ENCODE results near the gene ALDH1L2. TPM values are rescaled to one million over a fixed set of nuclear protein-coding genes. Genes with fewer than 3 reads are reported as not detected.

Gene ALDH1L2
- total RNA-seq = under 1 TPM; 0.29 to 0.81 (median 0.35) TPM

DNA sequence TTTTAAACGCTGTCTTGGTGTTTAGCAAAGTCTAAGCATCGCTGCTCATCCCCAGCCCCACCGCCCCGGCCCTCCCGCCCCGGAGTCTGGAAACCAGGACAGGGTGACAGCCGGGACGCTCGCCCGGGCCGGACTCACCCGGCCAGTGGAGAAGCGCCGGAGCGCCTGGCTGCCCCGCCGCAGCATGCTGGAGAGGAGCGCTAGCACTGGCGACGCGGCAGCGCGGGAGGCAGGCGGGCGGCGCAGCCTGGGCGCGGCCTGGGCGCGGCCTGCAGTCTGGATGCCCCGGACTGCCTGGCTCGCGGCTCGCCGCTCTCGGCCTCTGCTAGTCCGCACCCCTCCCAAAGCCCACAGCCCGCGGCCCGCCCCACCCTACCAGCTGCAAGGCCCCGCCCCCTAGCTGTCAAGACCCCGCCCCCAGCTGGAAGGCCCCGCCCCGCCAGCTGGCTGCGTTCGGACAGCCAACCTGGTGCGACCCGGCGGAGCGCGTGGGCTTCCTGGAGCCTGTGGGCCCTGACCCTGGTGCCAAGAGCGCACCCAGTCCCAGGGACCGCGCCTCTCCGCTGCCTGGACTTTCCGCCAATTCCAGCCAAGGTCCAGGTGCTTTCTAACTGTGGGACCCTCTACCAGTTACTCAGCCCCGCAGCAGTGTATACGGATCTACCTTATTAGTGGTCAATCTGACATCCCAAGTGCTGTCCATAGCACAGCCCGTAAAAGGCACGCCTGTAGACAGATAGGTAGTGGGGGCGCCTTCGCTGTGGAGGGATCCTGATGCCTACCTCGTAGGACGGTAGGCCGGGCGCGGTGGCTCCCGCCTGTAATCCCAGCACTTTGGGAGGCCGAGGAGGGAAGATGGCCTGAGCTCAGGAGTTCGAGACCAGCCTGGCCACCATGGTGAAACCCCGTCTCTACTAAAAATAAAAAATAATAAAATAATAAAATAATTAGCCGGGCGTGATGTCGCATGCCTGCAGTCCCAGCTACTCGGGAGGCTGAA lies at the start of gene ALDH1L2:
TSS of gene ALDH1L2 (minus strand) at position 208 of the 1,000 bp plus-strand sequence. CDS start at position 186, 22 bp downstream.
- ATAC-seq = peak; percentile 93 to 95
- peak within 1 kb of the TSS; percentile 74 for H3K4me3 Mint-ChIP-seq

DNA sequence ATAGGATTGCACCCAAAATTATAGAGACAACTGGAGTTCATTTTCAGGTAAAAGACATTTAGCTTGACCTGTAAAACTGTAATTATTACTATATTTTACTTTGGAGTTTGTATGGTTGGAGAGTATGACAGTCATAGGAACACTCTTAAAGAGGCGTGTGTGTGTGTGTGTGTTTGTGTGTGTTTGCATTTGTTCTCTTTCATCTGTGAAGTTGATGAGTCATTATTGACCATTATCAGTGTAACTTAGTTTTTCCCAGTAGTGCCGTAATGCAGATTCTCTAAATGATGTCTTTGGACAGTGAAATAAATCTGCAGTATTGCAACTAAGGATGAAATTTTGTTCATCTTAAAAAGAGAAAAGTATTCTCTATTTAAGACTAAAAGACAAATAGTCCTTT lies 36.3 kb upstream of the ALDH1L2 start:
- no peak for ATAC-seq
- H3K9me3 Mint-ChIP-seq = no peaks in the 10 kb centered on the region
- no peak for DNase-seq
- H3K4me3 Mint-ChIP-seq = no peak overlapping the region
- peaks cover 35% of the 10 kb centered on the region for H3K36me3 Mint-ChIP-seq (ENCODE audit: insufficient read depth)
- no peaks in the 10 kb centered on the region for H3K27me3 Mint-ChIP-seq (ENCODE audit: low read depth)
- peaks cover 2% of the 10 kb centered on the region for H3K4me1 Mint-ChIP-seq (ENCODE audit: low read depth)

More for the DNA sequence above, at the start of gene ALDH1L2:
- peaks cover 7% of the 10 kb centered on the region for H3K4me1 Mint-ChIP-seq (ENCODE audit: low read depth)
- H3K36me3 Mint-ChIP-seq (ENCODE audit: insufficient read depth) = no peaks in the 10 kb centered on the region
- peaks cover 5% of the 10 kb centered on the region for H3K9me3 Mint-ChIP-seq
- peaks cover 28% of the 10 kb centered on the region for H3K27me3 Mint-ChIP-seq (ENCODE audit: low read depth)
- DNase-seq = peak; percentile 27

DNA sequence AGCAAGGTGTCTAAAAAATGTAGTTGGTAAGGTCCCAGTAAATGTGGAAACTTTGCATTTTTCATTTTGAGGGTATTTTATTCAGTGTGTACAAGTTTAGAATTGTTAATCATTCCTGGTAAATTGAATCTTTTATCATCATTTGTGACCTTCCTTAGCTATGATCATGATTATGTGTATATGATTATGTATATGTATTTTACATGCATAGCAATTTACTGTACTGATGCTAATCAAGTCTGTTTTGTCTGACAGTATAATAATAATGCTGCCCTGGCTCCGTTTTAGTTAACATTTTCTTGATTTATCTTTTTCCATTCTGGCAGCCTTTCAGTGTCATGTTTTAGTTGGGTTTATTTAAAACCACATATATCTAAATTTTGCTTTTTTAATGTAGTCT lies 32.7 kb upstream of the ALDH1L2 start:
- H3K4me1 Mint-ChIP-seq (ENCODE audit: low read depth) = peaks cover 12% of the 10 kb centered on the region
- DNase-seq = no peak

DNA sequence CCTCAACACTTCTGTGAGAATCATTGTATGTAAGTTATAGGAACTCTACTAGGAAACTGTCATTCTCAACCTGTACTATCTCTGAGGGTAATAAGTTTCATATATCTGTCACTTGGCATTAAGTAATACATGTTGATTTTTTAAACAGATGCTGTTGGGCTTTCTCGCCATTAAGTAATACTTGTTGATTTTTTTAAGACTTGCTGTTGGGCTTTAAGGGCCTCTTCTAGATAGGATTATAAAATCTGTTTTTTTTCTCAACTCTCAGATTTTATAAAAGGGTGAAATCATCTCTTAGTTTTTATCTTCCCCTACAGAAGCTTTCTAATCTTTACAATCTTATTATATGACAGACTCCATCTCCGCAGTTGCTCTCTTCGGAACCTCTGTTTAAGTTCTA lies 28.8 kb upstream of the ALDH1L2 start:
- Mint-ChIP-seq H3K4me1 (ENCODE audit: low read depth) (peaks cover 35% of the 10 kb centered on the region), H3K36me3 (ENCODE audit: insufficient read depth) (peaks cover 28% of the 10 kb centered on the region), H3K27me3 (ENCODE audit: low read depth) (no peaks in the 10 kb centered on the region), H3K9me3 (no peaks in the 10 kb centered on the region), H3K4me3 (no peak overlapping the region)
- DNase-seq (no peak), ATAC-seq (no peak)

More for the DNA sequence above, 32.7 kb upstream of the ALDH1L2 start:
- Mint-ChIP-seq H3K9me3 (no peaks in the 10 kb centered on the region), H3K36me3 (ENCODE audit: insufficient read depth) (peaks cover 44% of the 10 kb centered on the region), H3K4me3 (no peak overlapping the region), H3K27me3 (ENCODE audit: low read depth) (no peaks in the 10 kb centered on the region)
- no peak for ATAC-seq

- Mint-ChIP-seq H3K4me3 (no peak overlapping the region), H3K36me3 (ENCODE audit: insufficient read depth) (peaks cover 19% of the 10 kb centered on the region), H3K4me1 (ENCODE audit: low read depth) (peaks cover 36% of the 10 kb centered on the region), H3K27me3 (ENCODE audit: low read depth) (peaks cover 8% of the 10 kb centered on the region), H3K9me3 (no peaks in the 10 kb centered on the region)
- ATAC-seq (no peak), DNase-seq (no peak)
Measured at GRCh38 chr12:105110851-105111250, 26.6 kb upstream of the ALDH1L2 start.

GRCh38 chr12:105109465-105110212 lies 25.4 kb upstream of the ALDH1L2 start:
- DNase-seq (no peak), ATAC-seq (no peak)
- H3K4me3 Mint-ChIP-seq = peak overlapping the region; percentile 94
- H3K4me1 Mint-ChIP-seq (ENCODE audit: low read depth) = peaks cover 36% of the 10 kb centered on the region
- no peaks in the 10 kb centered on the region for H3K9me3 Mint-ChIP-seq
- H3K36me3 Mint-ChIP-seq (ENCODE audit: insufficient read depth) = peaks cover 13% of the 10 kb centered on the region
- H3K27me3 Mint-ChIP-seq (ENCODE audit: low read depth) = peaks cover 10% of the 10 kb centered on the region

DNA sequence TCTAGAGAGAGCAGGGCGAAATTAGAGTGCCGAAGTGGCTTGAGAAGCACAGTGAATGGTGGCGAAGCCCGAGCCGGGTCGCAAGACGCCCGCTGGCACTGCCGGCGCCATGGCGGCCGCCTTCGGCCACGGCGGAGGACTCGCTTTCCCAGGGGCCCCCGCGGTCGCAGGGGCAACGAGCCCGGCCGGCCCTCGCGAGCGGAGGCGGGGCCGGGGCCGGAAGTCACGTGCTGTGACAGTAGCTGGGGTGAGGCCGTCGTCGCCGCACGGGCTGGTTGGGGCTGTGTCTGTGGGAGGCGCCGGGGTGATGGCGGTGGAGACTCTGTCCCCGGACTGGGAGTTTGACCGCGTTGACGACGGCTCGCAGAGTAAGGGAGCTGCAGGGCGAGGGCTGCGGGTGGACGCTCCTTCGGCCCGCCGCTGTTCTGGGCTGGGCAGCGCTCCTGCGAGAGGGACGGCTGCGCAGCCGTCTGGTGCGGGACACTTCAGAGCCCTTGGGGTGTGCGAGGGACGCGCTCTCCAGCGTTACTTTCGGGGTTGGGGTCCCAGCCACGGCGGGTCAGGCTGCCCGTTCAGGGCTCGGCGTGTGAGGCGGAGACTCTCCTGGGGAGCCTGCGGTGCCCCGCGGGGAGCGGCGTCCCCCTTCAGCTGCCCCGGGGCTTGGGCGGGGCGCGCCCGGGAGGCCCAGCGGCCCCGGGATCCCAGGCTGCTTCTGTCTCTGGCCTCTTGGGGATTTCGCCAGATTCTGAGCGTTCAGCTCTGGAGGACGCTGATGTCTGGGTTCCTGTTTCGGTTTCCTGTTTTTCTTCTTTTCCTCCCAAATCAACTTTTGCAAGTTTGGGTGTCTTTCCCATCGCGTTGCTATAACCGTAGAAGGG lies 23.5 kb upstream of the ALDH1L2 start, which contains the start of gene WASHC4:
TSS of gene WASHC4 (plus strand) at position 238 of the 878 bp plus-strand sequence. CDS start at position 308, 70 bp downstream.
- ATAC-seq = peak; percentile 98
- Mint-ChIP-seq H3K9me3 (no peaks in the 10 kb centered on the region), H3K4me1 (ENCODE audit: low read depth) (peaks cover 28% of the 10 kb centered on the region), H3K36me3 (ENCODE audit: insufficient read depth) (peaks cover 6% of the 10 kb centered on the region), H3K4me3 (peak within 1 kb of the TSS; percentile 94), H3K27me3 (ENCODE audit: low read depth) (peaks cover 18% of the 10 kb centered on the region)
- DNase-seq = peak; percentile 87

GRCh38 chr12:105107171-105107493 lies 22.9 kb upstream of the ALDH1L2 start:
- Mint-ChIP-seq H3K9me3 (no peaks in the 10 kb centered on the region), H3K36me3 (ENCODE audit: insufficient read depth) (peaks cover 4% of the 10 kb centered on the region)
- no peak for DNase-seq

DNA sequence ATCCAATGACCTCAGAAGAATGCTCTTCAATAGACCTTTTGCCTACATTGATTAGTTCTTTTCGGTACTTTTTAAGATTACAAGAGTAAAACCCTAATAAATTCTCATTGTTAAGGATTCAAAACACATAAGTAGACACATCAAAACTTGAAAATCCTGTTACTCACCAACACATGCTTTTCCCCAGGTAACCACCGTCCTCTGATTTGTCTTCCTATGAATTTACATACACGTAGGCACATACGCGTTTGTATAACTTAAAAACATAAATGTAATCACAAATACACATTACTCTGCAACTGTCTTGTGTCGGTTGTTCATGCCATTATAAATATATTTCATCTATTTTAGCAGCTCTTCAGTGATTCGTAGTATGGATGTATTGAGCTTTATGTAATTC lies 22.4 kb upstream of the ALDH1L2 start:
- Mint-ChIP-seq H3K4me3 (peak overlapping the region; percentile 94), H3K36me3 (ENCODE audit: insufficient read depth) (no peaks in the 10 kb centered on the region), H3K27me3 (ENCODE audit: low read depth) (peaks cover 23% of the 10 kb centered on the region), H3K9me3 (no peaks in the 10 kb centered on the region), H3K4me1 (ENCODE audit: low read depth) (peaks cover 25% of the 10 kb centered on the region)
- ATAC-seq (no peak), DNase-seq (no peak)

More at GRCh38 chr12:105107171-105107493, 22.9 kb upstream of the ALDH1L2 start:
- H3K27me3 Mint-ChIP-seq (ENCODE audit: low read depth) = peaks cover 21% of the 10 kb centered on the region
- peak; percentile 5 to 13 for ATAC-seq
- H3K4me1 Mint-ChIP-seq (ENCODE audit: low read depth) = peaks cover 28% of the 10 kb centered on the region
- peak overlapping the region; percentile 94 for H3K4me3 Mint-ChIP-seq

GRCh38 chr12:105104762-105105161 lies 20.5 kb upstream of the ALDH1L2 start:
- ATAC-seq (no peak), DNase-seq (no peak)
- Mint-ChIP-seq H3K4me3 (no peak overlapping the region), H3K36me3 (ENCODE audit: insufficient read depth) (no peaks in the 10 kb centered on the region), H3K27me3 (ENCODE audit: low read depth) (peaks cover 27% of the 10 kb centered on the region), H3K4me1 (ENCODE audit: low read depth) (peaks cover 16% of the 10 kb centered on the region), H3K9me3 (no peaks in the 10 kb centered on the region)

DNA sequence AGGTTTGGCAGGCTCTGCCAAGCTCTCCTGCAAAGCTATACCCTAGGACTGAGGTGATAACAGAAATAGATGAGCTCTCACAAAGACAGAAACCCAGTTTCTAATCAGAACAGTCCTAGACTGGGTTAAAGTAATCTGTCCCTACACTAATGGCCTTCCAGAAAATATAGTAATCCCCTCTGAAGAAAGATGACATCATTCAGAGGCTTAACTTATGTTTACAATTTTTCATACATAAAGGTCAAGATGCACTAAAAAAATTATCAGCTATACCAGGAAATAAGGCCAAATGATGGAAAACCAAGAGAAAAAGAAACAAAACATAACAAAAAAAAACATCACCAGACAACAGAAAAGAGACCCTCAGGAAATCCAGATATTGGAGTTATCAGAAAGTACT lies 18.4 kb upstream of the ALDH1L2 start:
- Mint-ChIP-seq H3K36me3 (ENCODE audit: insufficient read depth) (no peaks in the 10 kb centered on the region), H3K27me3 (ENCODE audit: low read depth) (peaks cover 27% of the 10 kb centered on the region), H3K9me3 (no peaks in the 10 kb centered on the region), H3K4me1 (ENCODE audit: low read depth) (peaks cover 4% of the 10 kb centered on the region), H3K4me3 (no peak overlapping the region)
- DNase-seq (no peak), ATAC-seq (no peak)

DNA sequence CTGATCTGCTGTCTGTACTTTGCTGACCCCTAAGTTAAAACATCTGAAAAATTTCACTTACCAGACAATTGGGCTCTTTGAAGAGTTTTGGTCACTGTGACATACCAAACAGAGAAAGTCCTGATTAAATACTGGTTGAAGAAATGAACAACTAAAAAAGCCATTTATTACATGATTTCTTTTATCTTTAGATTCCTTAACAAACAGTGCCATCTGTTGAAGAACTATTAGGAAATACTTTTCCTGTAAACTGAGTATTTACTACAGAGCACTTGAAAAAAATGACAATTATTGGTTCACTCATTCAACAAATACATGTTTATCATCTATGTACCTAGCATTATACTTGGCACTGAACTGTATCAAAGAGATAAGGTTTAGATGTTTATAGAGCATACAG lies 16.7 kb upstream of the ALDH1L2 start:
- Mint-ChIP-seq H3K4me3 (no peak overlapping the region), H3K9me3 (peaks cover 6% of the 10 kb centered on the region), H3K4me1 (ENCODE audit: low read depth) (no peaks in the 10 kb centered on the region), H3K36me3 (ENCODE audit: insufficient read depth) (peaks cover 3% of the 10 kb centered on the region), H3K27me3 (ENCODE audit: low read depth) (peaks cover 19% of the 10 kb centered on the region)
- DNase-seq (no peak), ATAC-seq (no peak)

- no peaks in the 10 kb centered on the region for H3K4me1 Mint-ChIP-seq (ENCODE audit: low read depth)
- H3K4me3 Mint-ChIP-seq = no peak overlapping the region
- peaks cover 7% of the 10 kb centered on the region for H3K9me3 Mint-ChIP-seq
- peaks cover 3% of the 10 kb centered on the region for H3K36me3 Mint-ChIP-seq (ENCODE audit: insufficient read depth)
- DNase-seq (no peak), ATAC-seq (no peak)
- peaks cover 19% of the 10 kb centered on the region for H3K27me3 Mint-ChIP-seq (ENCODE audit: low read depth)
Measured at GRCh38 chr12:105100207-105100985, 16.1 kb upstream of the ALDH1L2 start.

Measured in activated T-cell treated with anti-CD3 and anti-CD28 coated beads, Interleukin-2, amount 50 U/mL, for 4 hours (primary cell).